Superior temporal gyrus (tissue), 1 donor: ENCODE data around the gene PIK3CA.

Source experiments
- DNase-seq: peaks from one replicate; pipeline ENCODE4 v3.0.0-alpha.2; 2016; ENCODE audit errors: extremely low spot score

PIK3CA gene

DNA sequence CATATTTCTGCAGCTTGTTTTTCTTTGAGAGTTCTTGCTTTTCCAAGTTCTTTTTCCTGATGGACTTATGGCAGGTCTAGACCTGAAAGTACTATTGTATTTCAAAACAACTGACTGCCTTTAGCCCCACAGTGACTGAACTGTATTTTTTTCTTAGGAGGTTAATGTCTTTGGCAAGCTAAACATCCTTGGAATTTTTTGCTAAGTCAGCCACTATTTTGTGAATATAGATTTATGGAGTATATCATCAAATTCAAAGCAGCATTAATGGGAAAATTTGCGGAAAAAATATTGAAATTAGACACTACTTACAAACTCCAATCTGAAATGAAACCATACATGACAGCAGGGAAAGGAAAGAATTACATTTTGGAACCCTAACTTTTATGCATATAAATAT is 8.6 kb downstream of the PIK3CA start:
- DNase-seq = no peak

DNA sequence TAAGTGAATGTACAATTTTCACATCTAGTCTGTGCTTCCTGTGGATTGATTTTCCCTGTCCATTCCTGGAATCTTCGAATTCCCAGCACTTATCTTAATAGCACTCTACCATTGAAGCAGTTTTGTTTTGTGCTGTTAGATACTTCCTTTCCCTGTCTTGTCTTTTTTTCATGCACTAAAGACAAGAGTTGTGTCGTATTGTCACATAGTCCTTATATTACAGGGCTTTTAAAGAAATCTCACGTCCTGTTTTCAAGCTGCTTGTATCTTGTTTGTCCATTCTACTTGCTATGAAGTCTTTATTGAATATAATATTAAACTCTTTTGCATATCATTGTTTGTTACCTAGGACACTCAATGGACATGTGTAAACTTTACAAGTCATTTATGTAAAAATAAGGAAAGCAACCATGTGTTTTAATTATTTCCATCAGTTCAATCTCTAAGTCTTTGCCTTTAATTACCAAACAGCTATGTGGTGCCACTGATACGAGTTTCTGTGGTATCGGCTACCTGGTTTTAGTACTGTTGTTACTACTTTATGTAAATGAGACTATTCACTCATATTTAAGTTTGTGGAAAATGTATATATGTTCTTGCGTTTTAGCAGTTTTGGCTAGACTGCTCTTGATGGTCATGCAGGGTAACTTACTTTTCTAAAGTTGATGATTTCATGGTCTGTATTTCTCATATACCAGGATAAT is 10.3 kb downstream of the PIK3CA start:
- DNase-seq = no peak

DNA sequence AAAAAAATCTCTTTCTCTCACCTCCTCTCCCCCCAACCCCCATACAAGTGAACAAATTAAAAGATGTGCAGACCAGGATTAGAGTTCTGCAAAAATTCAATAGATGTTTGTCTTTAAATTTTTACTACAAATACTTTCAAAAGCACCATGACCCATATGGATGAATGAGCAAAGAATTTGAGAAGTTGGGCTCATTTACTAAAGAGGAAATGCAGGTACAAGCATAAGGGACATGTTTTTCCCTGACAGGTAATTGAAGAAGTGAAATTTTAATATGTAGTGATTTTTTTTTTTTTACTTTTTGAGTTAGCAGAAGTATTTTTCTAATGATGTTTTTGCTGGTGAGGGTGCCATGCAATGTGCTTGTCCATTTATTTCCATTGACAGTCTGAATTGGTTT is 15.3 kb downstream of the PIK3CA start:
- DNase-seq = no peak

DNA sequence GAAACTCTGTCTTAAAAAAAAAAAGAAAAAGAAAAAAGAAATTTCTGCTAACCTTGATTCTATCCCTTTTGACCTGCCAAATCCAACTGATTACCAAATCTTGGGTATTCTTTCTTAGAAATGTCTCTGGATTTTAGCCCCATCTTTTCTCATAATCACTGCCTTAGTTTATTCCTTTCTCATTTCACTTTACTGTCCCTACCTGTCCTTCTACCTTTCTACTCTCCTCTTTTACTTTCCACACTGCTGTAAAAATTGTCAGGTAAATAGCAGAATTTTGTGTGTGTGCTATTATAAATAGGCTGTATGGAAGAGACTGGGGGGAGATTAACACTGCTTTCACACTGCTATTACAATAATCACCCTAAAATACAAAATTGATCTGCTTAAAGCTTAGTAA is 16.7 kb downstream of the PIK3CA start:
- DNase-seq = no peak

DNA sequence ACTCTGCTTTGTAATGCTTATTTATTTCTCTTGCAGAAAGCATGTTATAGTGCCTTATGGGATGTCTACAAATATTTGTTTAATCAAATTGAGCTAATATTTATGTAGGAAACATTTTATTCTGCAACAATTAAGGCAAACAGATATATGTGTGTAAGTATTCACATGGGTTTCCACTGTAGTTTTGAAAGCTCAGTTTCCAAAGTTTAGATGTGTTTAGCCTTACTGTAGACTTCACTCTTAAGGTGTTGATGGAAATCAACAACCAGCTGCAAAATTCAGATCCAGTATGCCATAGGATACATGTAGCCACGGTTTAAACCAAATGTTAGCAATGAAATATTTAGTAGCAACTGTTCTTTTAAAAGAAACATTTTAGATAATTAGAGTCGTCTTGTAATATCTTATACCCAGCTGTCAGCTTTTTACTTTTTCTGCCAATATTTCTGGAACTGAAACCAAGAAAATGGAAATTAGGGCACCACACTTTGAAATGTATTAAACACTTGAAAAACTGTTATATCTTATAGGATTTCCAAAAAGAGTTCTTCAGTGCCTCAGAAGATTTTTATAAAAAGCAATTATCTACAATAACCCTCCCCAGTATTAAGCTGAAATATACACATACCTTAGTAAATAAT is 18.5 kb downstream of the PIK3CA start:
- DNase-seq = no peak

DNA sequence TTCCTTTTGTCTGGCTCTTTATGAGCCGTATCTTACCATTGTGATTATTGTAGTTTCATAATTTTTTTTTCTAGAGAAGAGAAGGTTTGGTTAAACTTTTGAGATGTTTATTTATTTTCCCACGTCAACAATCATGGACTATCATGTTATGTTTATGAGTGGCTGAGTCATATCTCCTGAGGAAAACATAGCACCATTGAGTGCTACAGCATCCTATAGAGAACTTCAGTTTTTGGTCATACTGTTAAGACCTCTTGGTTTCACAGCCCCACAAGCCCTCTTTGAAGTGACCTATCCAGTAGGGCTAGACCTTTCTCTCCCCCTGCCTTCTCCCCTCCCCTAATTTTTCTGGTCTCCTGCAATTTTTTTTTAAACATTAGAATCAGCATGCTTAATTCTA is 20.8 kb downstream of the PIK3CA start:
- DNase-seq = no peak

DNA sequence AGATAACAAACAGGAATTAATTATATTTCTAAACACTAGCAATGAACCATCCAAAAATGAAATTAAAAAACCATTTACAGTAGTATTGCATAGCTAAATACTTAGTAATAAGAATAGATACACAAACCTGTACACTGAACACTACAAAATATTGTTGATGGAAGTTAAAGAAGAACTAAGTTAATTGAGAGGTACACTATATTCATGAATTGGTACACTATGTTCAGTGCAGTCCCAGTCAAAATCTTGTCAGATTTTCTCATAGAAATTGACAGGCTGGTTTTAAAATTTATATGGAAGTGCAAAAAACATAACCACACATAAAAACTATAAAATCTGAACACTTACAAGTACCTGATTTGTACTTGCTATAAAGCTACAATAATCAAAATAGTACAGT is 24.4 kb downstream of the PIK3CA start:
- no peak for DNase-seq

DNA sequence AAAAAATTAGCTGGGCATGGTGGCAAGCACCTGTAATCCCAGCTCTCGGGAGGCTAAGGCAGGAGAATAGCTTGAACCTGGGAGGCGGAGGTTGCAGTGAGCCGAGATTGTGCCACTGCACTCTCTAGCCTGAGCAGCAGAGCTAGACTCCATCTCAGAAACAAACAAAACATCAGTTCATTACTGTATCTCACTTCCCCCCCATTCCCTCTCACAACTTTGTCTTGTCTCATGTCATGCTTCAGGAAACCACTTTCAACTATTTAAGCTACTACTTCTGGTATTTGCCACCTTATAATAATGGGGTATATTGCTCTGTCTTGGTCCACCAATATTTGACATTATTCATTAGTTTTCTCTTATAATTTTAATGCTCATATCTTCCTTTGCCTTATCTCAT is 26.2 kb downstream of the PIK3CA start:
- no peak for DNase-seq

DNA sequence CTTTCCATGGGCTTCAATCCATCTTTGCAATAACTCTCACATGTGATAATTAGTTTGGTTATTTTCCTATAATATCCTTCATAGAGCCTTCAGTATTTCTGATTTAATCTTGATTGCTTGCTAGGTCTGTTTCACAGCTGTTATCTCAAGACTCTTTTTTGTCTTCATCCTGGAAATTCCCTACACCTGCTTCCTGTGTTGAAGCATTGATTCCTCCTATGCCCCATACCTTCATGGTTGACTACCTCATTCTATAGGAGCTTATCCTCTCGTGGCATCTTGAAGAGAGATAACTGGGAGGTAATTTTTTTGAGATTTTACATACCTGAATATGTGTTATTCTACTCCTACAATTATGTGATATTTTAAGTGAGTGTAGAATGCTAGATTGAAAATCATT is 26.7 kb downstream of the PIK3CA start:
- DNase-seq = no peak

DNA sequence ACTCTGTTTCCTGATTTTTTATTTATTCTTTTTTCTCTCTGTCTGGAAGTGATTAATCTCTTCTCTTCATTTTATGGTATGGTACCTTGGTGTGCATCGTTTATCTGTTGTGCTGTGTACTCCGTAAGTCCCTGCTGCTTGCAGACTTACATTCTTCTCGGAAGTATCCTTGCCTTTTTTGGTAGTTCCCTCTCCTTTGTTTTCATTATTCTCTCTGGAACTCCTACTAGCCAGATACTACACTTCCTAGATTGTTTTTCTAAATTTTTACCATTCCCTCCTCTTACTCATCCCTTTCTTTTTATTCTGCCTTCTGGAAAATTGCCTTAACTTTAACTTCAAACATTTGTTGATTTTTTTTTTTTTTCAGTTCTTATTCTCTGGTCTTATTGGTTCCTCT is 27.2 kb downstream of the PIK3CA start:
- DNase-seq = no peak

DNA sequence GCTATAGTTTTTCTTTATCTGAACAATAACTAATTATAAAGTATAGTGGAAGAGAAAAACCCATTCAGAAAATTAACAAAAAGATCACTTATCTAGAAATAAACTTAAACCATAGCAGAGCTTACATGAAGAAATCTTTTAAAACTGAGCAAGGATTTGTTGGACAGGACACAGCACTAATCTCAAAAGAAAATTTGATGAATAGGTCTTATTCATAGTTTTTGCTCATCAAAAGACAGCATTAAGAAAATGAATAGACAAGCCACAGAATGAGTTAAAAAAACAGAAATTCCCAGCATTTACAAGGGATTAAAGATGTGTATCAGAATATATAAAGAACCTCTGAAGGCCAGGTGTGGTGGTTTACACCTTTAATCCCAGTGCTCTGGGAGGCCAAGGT is 29.5 kb downstream of the PIK3CA start:
- no peak for DNase-seq

DNA sequence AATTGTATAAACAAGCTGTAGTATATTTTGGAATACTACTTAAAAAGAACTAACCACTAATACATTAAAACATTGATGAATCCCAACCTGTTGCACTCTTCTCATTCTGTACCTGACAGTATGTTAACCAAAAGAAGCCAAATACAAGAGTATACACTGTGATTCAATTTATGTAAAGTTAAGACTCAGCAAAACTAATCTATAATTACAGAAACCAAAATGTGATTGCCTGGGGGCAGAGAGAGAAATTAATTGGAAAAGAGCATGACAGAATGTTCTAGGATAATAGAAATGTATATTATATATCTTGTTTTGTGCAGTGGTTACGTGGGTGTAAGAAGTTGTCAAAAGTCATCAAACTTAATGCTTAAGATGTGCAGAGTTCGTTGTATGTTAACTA is 31.1 kb downstream of the PIK3CA start:
- no peak for DNase-seq

DNA sequence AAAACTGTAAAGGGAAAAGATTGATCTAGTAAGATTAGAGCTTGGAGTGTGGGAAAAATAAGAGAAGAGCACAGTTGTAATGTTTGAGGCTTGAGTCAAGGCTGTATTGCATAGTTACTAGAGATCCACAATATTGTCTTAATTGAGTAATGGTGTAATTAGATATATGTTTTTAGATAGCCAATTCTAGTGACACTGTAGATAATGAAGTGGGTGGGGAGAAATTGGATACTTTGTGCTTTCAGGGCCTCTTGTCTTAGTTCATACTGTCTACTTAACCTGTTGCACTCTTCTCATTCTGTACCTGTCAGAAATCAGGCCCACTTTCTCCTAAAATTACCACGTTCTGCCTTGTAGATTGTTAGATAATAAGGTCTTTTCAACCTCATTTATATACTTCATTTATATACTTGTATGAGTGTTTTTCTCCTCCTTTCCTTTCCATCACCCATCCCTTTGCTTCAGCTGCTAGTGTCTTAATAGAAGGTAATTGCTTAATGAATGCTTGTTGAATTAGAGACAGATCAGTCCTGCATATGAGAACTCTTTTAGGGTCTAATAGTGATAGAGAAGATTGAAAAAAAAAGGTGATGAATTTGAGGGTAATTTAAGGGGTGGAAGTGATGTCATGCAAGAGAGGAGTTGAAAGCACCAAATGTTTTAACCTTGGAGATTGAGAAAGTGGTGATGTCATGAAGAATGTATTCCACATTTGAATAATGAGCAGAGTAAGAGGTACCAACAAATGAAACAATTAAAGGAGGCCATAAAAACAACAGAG is 32.0 kb downstream of the PIK3CA start:
- DNase-seq = no peak

DNA sequence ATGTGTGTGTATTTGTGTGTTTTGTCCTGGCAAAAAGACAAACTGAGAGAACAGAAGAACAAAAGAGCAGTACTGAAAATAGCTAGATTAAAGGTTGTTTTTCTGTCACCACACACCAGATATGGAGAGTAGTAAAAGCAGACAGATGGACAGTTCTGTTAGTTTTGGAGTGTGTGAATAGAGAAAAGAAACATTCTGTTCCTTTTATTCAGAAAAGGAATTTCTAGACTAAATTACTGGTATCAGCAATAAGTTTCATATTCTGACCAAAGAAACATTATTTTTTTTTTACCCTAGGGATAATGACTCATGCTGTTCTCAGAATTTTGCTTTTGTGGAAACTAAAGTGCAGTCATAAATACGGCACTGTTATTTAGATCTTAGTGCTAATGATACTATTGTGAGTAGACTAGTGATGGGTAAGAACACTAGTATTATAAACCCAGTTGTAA is 32.9 kb downstream of the PIK3CA start:
- peak; percentile 55 for DNase-seq

DNA sequence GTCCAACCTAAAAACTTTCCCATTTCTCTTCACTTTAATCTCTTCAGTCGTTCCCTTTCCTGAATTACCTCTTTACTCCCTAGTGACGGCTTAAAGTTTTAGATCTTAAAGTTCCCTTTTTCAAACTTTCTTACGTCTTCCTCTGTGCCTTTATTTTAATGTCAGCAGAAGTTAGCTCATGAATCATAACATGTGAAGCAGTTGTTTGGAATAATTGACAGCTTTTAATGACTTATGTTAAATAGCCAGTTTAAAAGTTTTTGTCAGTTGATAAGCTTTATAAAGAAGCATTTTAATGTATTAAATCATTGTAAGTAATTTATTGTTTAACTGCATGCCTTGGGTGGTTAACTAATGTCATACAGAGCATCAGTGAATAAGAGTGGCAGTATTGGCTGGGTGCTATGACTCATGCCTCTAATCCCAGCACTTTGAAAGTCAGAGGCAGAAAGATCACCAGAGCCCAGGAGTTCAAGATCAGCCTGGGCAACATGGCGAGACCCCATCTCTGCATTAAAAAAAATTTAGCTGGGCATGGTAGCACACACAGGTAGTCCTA is 33.9 kb downstream of the PIK3CA start:
- DNase-seq = no peak

DNA sequence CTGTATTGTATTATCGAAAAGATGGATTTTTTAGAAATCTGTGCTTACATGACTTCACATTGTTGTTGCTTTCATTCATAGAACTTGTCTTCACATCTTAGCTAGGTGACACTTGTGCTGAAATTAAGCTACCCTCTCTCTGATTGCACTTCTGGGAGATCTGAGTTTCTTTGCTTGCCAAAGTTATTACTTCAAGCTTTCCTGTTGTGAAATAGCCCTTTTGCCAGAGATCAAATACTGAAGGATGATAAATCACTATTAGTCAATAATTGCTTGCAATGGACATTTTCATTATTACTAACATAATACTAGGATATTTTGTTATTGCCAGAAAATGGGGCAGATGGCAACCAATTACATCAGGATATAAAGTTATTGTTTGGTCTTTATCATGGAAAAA is 34.7 kb downstream of the PIK3CA start:
- no peak for DNase-seq

DNA sequence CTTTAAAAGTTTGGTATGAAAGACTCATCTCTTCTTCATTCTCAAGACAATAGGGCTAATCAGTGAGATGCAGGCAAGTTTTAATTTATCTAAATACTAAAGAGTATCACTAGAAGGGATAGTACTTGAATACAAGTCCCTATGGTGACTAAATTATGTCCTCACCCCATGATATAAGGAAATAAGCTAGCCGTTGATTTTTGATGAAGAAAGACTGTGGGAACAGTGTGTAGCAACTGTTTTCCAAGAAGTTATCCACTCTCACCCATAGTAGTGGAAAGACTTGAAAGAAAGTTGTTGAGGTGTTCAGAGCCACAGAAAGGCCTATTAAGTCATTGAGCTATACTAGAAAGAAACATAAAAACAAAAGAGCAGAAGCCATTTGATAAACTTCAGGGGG is 36.7 kb downstream of the PIK3CA start:
- DNase-seq = no peak

DNA sequence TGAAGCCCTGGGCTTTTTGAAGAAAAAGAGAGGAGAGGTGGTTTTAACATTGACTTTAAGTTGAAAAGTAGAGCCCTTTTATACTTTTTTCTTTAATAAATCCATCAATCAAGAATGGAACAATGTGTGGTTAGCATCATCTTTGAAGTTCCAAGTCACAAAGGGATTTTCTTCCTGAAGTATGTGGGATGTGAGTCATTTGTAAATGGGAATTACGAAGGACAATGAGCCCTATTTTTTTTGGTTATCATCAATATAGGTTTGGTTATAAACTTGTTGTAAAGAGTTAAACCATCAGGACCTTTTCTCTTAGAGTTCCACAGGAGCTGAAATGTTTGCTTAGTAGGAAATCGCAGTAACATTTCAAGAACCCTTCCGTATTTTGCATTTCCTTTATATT is 38.3 kb downstream of the PIK3CA start:
- no peak for DNase-seq

DNA sequence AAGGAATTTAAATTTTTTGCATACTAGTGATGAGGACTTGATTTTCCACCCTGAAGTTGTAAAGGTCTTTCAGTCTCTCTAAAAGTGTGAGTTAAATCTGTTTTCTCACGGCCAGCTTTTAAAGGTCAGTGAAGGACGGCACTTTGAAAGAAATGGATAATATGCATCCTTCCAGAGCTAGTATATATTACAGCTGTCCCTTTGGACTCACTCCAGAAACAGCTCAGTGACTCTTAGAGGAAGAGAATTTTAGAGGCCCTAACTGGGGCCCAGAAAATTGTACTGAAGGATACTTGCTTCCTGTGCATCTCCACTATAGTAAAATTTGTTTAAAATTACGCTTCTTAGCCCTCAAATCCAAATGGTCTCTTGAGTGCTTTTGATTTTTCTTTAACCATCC is 41.6 kb downstream of the PIK3CA start:
- DNase-seq = no peak

DNA sequence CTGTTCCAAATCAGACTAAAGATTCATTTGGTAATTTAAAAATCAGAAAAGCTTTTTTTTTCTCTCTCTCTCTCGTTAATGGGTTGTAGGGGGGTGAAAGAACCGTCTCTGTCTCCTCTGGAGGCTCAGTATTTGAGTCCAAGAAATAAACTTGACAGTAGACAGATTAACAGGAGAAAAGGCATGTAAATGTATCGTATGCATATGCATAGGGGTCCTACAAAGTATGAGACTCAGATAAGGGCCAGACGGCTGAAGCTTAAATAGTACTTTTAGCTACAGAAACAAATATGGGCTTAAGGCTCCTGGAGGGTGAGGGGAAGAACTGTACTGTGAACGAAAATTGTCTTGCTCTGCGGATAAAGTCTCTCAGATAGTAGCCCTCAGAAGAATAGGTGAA is 42.4 kb downstream of the PIK3CA start:
- DNase-seq = no peak

DNA sequence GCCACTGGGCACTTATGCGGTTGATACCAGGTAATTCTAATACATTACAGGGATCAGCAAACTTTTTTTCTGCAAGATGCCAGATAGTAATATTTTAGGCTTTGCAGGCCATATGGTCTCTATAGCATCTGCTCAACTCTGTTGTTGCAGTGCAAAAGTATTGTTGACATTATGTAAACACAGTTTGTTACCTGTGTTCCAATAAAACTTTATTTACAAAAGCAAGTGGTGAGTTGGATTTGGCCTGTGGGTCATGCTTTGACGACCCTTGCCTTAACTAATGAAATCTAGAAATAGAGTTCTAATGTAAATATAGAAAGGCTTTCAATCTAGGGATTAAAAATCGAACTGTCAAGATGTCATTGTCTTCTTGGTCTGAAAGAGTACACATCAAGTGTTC is 44.4 kb downstream of the PIK3CA start:
- no peak for DNase-seq

DNA sequence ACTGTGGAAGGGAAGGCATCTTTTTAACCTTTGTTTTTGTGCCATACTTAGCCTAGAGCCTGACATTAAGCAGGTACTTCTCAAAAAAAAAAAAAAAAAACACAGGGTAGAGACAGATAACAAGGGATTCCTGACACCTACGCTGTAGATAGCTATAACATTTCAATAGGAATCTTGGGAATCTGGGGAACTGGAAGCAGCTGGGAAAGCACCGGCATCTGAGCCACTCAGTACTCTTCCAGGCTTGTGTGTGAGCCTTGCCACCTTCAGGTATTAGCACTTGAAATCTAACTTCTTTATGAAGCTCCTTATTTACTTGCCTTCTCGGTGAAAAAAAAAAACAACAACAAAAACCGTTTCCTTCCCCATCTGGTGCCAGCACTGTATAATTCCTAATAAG is 46.8 kb downstream of the PIK3CA start:
- DNase-seq = no peak

DNA sequence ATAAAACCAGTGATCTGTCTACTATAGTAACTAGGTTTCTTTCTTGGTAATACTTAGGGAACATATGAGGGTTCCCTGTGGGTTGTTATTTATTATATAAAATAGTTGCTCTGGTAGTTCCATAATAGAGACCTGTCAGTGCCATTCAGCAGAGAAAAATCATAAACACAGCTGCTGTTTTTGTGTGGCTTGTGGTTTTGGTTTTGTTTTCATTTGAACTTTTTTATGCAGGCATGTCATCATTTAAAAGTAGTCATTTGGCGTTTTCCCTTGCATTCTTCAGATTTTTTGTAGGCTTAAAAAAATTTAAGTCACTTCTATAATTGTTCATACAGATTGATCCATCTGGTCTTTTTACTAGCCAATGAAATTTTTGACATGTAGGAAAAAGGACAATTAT is 47.9 kb downstream of the PIK3CA start:
- DNase-seq = no peak
